ENCODE measurements around the gene COMMD9.

GRCh38 chr11:36289226-36289852 lies at the start of gene COMMD9:
- TF ChIP-seq CTCF (IDR thresholded peaks at IDR 0.05; ENCODE audit: low read depth, low read length) (no peak), EZH2phosphoT487 (IDR thresholded peaks at IDR 0.05; ENCODE audit: low read depth) (no peak)

All from OCI-LY3 (cell line).